ENCODE measurements around the gene ATG16L2.
"Not testable (repeated sequence)": the region's sequence is repeated elsewhere in the genome, so short reads cannot be mapped to it uniquely, and the experiment has no call there.

The ATG16L2 gene

DNA sequence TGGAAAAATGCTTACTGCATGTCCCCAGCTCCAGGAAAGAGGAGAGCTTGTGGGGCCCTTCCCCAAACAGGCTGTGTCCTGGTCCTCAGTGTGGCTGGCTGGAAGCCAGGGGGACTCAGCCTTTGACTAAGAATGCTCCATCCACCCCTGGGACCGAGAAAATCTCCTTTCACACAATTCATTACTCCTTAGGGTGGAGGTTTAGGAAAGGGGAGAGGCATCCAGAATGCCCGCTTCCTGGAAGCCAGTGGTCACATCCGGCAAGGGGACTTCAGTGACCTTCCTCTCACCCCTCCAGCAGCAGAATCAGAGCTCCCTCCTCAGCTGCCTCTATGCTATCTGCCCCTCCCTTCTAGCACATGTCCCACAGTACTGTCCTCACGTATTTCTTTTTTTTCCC lies 21.9 kb downstream of the ATG16L2 start:
- no peak overlapping the region for H3K4me3 ChIP-seq (ENCODE audit: low read depth, low read length)

DNA sequence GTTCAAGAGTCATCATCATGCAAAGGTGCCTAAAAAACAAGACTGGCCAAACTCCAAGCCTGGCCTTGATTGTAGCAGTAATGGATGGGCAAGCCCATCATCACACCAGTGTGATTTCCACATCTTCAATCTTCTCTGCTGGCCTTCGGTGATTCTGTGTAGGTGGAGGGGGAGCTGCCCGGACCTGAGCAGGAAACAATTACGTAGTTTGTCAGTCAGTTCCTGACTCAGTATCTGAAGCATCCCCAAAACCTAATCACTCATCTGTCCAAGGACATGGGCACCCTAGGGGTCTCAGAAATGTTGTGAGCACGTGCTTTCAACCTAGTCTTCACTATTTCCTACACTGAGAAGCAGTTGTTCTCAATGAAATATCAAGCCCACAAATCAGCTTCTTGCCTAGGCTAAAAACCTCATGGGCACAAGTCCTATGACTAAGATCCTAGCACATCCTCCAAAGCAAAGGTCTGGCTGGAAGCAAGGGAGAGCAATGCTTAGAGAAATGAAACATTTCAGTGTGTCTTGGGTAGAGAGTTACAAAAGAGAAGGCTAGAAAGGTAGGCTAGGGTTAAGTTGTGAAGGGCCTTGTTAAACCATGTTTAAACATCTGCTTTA lies 24.6 kb downstream of the ATG16L2 start:
- H3K4me3 ChIP-seq (ENCODE audit: low read depth, low read length) = no peak overlapping the region

DNA sequence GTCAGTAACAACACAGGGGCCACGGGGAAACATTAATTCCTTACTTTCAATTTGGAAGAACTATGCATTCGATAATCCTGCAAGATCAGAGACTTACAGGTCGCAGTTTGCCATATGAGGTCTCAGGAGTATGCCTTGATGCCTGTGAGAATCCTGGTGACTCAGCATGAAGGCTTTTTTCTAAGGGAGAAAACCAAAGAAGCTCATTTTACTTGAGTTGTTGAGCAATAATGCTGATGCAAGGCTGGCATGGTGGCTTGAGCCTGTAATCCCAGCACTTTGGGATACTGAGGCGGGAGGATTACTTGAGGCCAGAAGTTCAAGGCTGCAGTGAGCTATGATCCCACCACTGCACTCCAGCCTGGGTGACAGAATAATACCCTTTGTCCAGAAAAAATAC lies 26.6 kb downstream of the ATG16L2 start:
- no peak overlapping the region for H3K4me3 ChIP-seq (ENCODE audit: low read depth, low read length)

DNA sequence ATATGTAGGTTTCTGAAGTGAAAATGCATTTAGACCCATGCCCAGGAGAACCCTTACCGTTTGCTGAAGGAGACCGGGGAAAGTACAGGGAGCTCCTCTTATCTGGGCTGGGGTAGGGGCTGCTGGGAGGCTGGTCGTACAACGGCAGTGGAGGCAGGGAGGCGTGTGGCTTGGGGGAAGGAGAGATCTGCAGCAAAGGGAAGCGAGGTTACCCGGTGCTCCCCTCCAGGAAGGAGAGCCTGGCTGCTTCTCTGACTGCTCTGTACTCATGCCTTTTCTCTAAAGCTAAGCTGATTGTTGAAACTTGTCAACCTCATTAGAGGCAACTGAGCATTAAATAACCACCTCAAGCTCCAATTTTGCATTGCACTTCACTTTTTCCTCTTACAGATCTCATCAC lies 27.2 kb downstream of the ATG16L2 start:
- H3K4me3 ChIP-seq (ENCODE audit: low read depth, low read length) = no peak overlapping the region

DNA sequence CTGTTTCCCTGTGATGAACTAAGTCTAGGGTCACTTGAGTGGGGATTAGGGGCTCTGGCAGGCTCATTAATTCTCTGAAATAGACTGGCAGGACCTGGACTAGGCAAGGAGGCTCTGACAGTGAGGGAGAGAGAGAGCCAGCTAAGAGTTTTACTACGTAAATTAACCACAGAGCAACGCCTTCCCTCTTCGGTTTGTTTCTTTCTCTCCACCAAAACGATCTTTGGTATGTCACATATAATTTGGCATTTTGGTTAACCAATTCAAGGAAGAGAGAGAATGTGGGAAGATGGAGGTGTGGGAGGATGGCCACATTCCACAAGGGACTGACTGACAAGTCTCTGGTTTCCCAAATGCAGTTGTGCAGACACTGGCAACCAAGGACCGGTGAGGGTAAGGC lies 27.9 kb downstream of the ATG16L2 start:
- no peak overlapping the region for H3K4me3 ChIP-seq (ENCODE audit: low read depth, low read length)

DNA sequence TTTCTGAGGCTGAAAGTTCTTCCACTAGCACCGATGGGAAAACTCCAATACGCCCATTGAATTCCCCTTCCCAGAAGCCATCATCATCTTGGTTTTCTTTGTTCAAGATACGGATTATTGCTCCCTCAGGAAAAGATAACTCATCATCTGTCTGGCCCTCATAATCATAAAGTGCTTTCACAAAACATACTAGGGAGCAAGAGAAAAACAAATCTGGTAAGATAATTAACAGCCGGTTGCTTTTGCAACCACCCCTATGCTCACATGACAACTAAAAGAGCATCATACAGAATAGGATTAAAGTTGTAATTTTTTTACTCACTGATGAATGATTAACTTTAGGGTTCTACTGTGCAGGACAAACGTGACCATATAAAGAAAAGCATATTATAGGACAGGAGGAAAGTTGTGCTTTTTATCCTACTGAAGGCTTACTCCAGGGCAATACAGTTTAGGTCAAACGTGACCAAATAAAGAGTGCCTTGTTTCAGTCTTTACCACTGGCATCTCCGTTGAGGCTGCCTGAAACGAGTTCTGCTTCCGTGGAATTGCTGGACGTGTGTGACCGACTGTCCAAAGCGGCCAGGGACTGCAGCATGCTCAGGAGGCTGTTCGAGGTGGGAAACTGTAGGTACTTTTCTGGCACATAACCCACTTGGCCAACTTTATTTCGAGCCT lies 28.6 kb downstream of the ATG16L2 start:
- no peak overlapping the region for H3K4me3 ChIP-seq (ENCODE audit: low read depth, low read length)

DNA sequence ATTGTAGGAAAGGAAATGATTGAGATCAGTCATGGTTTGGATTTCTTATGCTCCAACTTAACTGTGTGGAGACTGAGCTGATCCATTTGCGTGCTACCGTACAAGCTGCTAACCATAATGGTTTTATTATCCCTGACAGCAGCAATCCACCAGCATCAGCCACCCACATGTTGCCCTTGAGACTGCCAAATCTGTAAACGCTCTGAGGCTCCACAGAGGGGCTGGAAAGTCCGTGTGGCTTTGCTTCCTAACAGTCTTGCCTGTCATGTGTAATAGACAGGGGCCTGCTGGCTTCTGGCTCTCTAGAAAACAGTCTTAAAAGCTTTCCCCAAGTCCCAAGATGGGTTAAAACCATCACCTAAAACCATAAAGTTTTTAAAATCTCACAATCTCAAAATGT lies 30.1 kb downstream of the ATG16L2 start:
- no peak overlapping the region for H3K4me3 ChIP-seq (ENCODE audit: low read depth, low read length)

DNA sequence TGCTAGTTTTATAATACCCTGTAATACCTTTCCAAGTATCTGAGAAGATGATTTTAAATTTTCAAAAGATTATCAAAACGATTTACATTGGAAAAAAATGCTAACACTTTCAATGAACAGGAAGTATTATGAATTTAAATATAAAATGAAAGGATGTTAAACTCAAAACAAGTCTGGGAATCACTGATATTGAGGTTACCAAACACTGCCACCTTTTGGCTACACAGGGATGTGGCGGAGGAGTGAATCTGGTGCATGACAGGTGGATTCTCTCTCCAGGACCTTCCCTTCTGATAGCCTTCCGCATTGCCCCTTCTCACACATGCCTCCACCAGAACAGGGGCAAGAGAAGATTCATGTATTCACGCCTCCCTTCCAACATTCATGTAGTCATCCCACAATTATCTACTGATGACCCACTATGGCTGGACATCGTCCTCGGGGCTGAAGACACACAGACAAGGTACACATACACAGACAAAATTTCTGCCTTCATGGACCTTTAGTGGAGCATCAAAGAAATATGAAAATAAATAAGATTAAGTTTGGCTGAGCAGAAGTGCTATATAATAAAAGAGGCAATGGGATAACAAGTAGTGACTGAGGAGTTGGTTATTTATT lies 34.7 kb downstream of the ATG16L2 start:
- H3K4me3 ChIP-seq (ENCODE audit: low read depth, low read length) = no peak overlapping the region

DNA sequence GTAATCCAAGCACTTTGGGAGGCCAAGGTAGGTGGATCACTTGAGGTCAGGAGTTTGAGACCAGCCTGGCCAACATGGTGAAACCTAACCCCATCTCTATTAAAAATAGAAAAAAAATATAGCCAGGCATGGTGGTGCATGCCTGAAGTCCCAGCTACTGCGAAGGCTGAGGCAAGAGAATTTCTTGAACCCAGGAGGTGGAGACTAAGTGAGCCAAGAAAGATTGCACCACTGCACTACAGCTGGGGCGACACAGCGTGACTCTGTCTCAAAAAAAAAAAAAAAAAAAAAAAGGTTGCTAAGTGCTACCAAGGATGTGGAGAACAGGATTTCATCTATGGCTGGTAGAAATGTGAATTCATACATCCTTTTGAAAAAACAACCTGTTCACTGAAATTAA lies 36.6 kb downstream of the ATG16L2 start:
- H3K4me3 ChIP-seq (ENCODE audit: low read depth, low read length) = no peak overlapping the region

DNA sequence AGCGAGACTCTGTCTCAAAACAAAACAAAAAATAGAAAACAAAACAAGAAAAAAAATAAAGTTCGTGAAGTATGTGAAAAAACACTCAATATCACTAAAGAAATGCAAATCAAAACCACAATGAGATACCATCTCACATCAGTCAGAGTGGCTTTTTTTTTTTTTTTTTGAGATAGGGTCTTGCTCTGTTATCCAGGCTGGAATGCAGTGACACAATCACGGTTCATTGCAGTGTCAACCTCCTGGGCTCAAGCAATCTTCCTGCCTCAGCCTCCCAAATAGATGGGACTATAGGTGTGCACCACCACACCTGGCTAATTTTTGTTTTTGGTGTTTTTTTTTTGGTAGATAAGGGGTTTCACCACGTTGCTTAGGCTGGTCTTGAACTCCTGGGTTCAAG lies 37.5 kb downstream of the ATG16L2 start:
- H3K4me3 ChIP-seq (ENCODE audit: low read depth, low read length) = no peak overlapping the region

DNA sequence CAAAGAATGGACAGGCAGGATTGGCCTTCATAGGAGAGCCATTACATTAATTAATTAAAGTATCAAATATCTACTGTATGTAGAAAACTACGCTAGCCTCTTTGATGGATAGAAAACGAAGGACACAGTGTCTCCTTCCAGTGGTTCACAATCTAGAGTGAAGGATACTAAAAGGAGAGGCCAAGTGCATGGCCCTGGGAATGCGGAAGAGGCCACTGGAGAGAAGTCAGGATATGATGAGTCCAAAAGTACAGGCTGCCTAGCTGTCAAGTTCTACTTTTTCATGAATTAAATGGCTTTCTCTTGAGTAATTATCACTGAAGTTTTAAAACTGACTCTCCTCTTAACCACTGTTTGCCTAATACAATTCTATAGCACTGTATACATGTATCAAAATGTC lies 41.9 kb downstream of the ATG16L2 start:
- no peak overlapping the region for H3K4me3 ChIP-seq (ENCODE audit: low read depth, low read length)

DNA sequence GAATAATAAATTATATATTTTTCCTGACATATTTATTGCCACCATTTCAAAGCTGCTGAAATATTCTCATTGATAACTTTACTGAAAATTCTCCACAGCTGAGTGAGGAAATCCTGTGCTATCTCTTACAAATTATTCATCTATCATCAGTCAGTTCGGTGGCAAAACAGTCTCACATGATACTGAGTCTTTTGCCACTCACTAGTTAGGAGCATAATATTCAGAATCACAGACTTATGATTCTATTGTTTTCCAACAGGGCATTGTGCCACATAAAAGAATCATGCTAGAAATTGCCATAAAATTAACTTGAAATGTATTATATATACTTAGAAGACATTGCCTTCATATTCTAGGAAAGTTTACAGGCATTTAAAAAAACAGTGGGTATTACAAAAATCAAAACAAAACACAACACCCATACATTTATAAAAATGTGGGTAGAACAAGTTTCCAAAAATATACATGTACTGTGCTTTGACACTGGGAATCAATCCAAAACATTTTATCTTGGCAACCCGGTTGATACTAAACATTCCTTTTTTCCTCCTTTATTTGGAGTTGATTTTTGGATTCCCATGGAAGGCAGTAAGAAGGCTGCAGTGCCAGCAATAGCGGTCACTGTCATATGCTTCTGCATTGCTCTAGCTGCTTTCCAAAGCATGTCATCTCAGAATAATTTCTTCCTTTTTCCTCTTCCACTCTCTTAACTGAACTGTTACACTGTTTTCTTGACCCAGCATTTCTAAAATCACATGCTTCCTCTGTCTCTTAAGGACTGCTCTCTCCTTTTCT lies 42.5 kb downstream of the ATG16L2 start:
- no peak overlapping the region for H3K4me3 ChIP-seq (ENCODE audit: low read depth, low read length)

DNA sequence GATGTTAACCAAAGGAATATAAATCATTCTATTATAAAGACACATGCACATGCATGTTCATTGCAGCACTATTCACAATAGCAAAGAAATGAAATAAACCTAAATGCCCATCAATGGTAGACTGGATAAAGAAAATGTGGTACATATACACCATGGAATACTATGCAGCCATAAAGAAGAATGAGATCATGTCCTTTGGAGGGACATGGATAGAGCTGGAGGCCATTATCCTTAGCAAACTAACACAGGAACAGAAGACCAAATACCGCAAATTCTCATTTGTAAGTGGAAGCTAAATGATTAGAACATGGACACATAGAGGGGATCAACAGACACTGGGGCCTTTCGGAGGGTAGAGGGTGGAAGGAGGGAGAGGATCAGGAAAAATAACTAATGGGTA lies 44.1 kb downstream of the ATG16L2 start:
- H3K4me3 ChIP-seq (ENCODE audit: low read depth, low read length) = not testable (repeated sequence)

DNA sequence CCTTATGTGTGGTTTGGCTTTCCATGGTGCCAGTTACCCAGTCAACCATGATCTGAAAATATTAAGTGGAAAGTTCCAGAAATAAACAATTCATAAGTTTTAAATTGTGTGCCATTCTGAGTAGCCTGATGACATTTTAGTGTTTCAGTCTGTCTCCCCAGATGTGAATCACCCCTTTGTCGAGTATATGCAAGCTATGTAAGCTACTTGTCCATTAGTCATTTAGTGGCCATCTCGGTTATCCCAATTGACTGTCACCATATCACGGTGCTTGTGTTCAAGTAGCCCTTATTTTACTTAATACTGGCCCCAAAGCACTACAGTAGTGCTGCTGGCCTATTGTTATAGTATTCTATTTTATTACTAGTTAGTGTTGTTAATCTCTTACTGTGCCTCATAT lies 44.9 kb downstream of the ATG16L2 start:
- H3K4me3 ChIP-seq (ENCODE audit: low read depth, low read length) = no peak overlapping the region

DNA sequence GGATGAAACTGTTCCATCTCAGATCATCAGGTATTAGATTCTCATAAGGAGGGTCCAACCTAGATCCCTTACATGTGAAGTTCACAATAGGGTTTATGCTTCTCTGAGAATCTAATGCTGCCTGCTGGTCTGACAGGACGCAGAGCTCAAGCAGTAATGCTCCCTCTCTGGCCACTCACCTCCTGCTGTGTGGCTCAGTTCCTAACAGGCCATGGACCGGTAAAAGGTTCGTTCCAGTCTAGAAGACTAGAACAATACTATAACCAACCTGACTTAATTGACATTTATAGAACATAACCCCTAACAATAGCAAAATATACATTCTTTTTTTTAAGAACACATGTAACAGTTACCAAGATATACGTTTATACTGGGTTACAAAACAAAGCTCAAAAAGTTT lies 45.8 kb downstream of the ATG16L2 start:
- H3K4me3 ChIP-seq (ENCODE audit: low read depth, low read length) = no peak overlapping the region

DNA sequence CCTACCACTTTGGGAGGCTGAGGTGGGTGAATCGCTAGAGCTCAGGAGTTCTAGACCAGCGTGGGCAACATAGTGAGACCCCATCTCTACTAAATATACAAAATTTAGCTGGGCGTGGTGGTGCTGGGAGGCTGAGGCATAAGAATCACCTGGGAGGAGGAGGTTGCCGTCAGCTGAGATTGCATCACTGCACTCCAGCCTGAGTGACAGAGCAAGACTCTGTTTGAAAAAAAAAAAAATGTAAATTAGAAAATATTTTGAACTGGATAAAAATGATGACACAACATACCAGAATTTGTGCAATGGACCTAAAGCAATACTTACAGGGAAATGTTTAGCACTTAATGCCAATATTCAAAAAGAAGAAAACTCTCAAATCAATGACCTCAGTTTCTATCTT lies 46.4 kb downstream of the ATG16L2 start:
- no peak overlapping the region for H3K4me3 ChIP-seq (ENCODE audit: low read depth, low read length)

DNA sequence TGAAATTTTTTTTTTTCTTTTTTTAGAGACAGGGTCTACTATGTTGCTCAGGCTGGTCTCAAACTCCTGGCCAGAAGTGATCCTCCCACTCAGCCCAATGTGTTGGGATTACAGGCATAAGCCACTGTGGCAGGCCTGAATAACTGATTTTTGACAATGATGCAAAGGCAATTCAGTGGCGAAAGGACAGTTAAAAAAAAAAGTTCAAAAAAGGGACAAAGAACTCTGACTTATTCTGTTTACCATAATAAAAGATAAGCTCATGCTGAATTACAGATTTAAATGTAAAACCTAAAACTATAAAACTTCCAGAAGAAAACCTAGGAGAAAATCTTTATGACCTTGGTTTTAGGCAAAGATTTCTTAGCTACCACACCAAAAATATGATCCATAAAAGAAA lies 48.9 kb downstream of the ATG16L2 start:
- H3K4me3 ChIP-seq (ENCODE audit: low read depth, low read length) = no peak overlapping the region

DNA sequence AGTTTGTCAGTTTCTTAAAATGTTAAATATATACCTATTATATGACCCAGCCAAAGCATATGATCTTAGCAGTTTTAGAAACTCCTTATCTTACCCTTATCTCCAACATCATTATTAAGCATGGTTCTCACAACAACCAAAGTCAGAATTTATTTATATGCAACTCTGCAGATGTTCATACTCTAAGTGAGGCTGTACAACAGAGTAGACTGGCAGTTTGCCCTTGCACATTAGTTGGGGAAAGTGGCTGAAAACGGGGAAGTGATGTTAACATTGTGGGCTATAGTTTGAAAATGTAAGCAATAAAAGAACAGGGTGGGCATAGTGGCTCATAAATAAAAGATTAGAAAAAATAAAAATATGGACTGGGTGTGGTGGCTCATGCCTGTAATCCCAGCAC lies 49.7 kb downstream of the ATG16L2 start:
- H3K4me3 ChIP-seq (ENCODE audit: low read depth, low read length) = no peak overlapping the region

DNA sequence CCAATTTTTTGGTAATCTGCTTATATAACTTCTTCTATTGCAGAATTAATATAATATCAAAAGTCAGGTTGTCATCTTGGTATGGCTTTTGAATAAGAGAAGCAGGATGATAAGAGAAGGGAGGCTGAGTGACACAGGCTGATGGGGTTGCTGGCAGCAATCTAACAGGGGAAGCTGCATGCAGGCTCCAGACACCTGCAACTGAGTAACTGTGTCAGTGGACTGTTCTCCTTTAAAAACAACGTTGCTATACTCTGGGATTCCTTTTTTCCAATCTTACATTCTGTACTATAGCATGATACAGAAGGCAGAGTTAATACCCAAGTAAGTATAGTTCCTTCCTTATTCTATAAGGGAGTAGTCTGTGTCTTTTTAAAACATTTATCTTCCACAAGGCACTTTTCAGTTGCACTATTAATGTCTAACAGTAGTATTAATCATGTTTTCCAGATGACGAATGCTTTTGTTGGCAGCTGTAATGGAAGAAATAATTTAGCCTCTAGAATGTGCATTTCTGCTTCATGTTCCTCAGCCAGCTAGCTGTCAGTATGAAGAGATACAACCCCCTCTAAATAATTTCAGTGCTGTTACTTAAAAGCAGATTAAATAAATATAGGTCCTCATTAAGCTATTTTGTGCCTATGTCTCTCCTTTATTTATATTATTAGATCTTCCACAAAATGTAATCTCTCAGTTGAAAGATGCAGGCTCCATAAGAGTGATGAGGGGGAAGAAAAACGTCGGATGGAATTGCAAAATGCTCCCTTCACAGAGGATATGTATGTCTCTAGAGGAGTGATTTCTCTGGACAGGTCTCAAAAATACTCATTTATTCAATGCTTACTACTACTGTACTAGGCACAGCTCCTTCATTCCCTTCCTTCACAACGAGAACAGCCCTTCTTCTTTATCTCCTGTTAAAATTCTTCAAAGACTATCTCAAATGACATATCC lies 50.8 kb downstream of the ATG16L2 start:
- no peak overlapping the region for H3K4me3 ChIP-seq (ENCODE audit: low read depth, low read length)

DNA sequence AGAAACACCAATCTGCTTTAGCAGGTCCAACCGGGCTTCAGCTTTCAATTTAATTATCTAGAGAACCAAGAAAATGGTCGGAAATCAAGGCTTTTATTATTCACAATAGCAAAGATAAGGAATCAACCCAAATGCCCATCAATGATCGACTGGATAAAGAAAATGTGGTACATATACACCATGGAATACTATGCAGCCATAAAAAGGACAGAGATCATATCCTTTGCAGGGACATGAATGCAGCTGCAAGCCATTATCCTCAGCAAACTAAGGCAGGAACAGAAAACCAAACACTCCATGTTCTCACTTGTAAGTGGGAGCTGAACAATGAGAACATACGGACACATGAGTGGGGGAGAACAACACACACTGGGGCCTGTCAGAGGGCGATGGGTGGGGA lies 53.8 kb downstream of the ATG16L2 start:
- no peak overlapping the region for H3K4me3 ChIP-seq (ENCODE audit: low read depth, low read length)

DNA sequence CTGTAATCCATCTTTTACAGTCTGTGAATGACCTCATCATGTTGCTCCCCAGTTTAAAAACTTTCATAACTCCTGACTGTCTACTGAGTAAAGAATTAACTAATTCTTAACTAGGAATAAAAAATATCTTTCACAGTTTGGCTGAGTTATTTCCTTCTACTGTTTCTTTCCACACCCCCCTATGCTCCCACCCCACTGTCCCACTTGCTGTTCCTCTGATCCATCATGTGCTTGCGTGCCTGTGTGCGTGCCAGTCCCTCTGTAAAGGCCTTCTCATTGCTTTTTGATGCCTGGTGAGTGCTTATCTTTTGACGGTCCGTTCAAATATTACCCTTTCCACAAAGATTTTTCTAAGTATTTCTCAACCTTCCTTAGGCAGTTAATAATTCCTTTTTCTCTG lies 55.6 kb downstream of the ATG16L2 start:
- no peak overlapping the region for H3K4me3 ChIP-seq (ENCODE audit: low read depth, low read length)

All from iPS-11a (cell line).